SK-N-MC (cell line): Measurements from ENCODE around the gene GNG12.

ENCODE experiments used
- DNase-seq: peaks from one replicate; pipeline ENCODE4 v3.0.0-alpha.2; 2011; ENCODE audit warnings: low read depth, low spot score
- H3K27ac ChIP-seq: fragments of 200-600 bp; sonication (generic); 2 replicates; pipeline ENCODE4 v1.5.1; 2016; ENCODE audit warnings: mixed run types
- H3K36me3 ChIP-seq: fragments of 200-600 bp; sonication (generic); 2 replicates; pipeline ENCODE4 v1.6.1; 2017; ENCODE audit warnings: antibody characterized with exemption, low read length, mixed read lengths; ENCODE audit not compliant: insufficient read depth
- H3K4me3 ChIP-seq: fragments of 200-600 bp; sonication (generic); 2 replicates; pipeline ENCODE4 v1.5.1; 2016
- H3K9ac ChIP-seq: fragments of 200-600 bp; sonication (generic); 2 replicates; pipeline ENCODE4 v1.8.0; 2017; ENCODE audit warnings: mixed run types, mixed read lengths; ENCODE audit not compliant: insufficient read length
- H3K9me3 ChIP-seq: fragments of 200-600 bp; sonication (generic); 2 replicates; pipeline ENCODE4 v1.6.1; 2017; ENCODE audit warnings: low read depth, mild to moderate bottlenecking, antibody characterized with exemption, low read length, moderate library complexity, mixed read lengths
- EZH2 ChIP-seq: fragments of 200-600 bp; sonication (generic); IDR thresholded peaks from one replicate; pipeline ENCODE4 v1.6.1; 2017; ENCODE audit warnings: antibody characterized with exemption
- FOXP2 ChIP-seq: optimal IDR thresholded peaks from 2 replicates; pipeline ENCODE3; 2011; ENCODE audit warnings: mild to moderate bottlenecking, moderate library complexity; ENCODE audit not compliant: insufficient read depth; ENCODE audit errors: extremely low read length, control extremely low read depth
- POLR2AphosphoS5 ChIP-seq: IDR thresholded peaks from 2 replicates; pipeline ENCODE4 v1.6.1; 2012; ENCODE audit warnings: mild to moderate bottlenecking, low read depth, low read length, borderline replicate concordance

GNG12 gene

GRCh38 chr1:67835663-67836452 lies 2.6 kb upstream of the GNG12 start:
- Histone ChIP-seq H3K36me3 (no peaks in the 10 kb centered on the region), H3K4me3 (no peak overlapping the region), H3K27ac (no peak overlapping the region), H3K9ac (no peak overlapping the region), H3K9me3 (no peaks in the 10 kb centered on the region)
- no peak for DNase-seq
- TF ChIP-seq FOXP2 (no peak), EZH2 (no peak), POLR2AphosphoS5 (no peak)

GRCh38 chr1:67834246-67834877 lies 1.1 kb upstream of the GNG12 start:
- no peak for TF ChIP-seq FOXP2
- TF ChIP-seq POLR2AphosphoS5: no peak
- TF ChIP-seq EZH2: no peak
- no peaks in the 10 kb centered on the region for H3K9me3 ChIP-seq
- H3K4me3 ChIP-seq: no peak overlapping the region
- H3K27ac ChIP-seq: no peak overlapping the region
- no peak overlapping the region for H3K9ac ChIP-seq
- no peaks in the 10 kb centered on the region for H3K36me3 ChIP-seq
- no peak for DNase-seq

- no peak for DNase-seq
- Histone ChIP-seq H3K36me3 (no peaks in the 10 kb centered on the region), H3K4me3 (peak overlapping the region; percentile 77), H3K9ac (no peak overlapping the region), H3K9me3 (no peaks in the 10 kb centered on the region), H3K27ac (no peak overlapping the region)
- TF ChIP-seq EZH2 (no peak), POLR2AphosphoS5 (no peak), FOXP2 (no peak)
Measured at GRCh38 chr1:67833602-67833940, 304 bp upstream of the GNG12 start.

- H3K9me3 ChIP-seq: no peaks in the 10 kb centered on the region
- peak; percentile 71; the same call in 1 of the 2 replicates for TF ChIP-seq POLR2AphosphoS5
- TF ChIP-seq EZH2: no peak
- peak; percentile 91 for TF ChIP-seq FOXP2
- peak; percentile 86 for DNase-seq
- H3K36me3 ChIP-seq: no peaks in the 10 kb centered on the region
- no peak overlapping the region for H3K27ac ChIP-seq
- no peak overlapping the region for H3K9ac ChIP-seq
- peak overlapping the region; percentile 77 for H3K4me3 ChIP-seq
Measured at GRCh38 chr1:67831850-67832513, 1.3 kb downstream of the GNG12 start.

DNA sequence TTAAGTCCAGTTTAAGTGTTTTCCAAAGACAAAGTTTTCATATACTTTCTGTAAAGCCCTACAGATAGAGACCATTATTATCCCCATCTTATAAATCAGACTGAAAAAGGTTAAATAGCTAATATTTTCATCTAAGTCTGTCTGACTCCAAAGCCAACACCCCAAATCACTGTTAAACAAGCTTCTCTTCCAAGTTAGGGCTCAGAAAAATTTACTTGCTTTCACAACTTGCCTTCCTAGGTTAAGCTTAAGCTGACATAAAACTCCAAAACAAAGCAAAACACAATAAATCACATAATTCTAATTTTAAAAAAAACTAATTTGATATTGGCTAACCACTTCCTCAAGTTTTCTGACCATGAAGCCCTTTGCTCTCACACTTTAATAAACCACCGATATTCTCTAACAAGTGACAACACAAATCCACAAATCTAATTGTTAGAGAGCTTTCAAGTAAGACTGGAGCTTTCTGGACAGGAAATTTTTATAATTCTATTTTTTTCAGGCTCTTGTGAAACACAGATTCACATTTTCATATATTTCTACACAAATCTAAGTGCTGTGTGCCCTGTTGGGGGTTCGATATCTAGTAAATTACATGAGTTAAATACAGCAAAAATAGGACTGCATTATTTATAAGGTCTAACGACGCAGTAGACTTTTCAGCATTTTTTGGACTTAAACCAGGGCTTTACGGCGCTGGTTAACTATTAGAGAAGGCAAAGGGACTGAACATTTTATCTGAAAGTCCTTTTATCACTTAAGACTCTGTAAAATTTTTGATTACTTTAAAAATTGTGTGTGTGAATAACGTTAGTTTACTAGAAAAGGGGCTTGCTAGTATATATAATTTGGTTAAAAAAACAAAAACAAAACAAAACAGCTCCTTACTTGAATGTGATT lies 2.1 kb downstream of the GNG12 start:
- TF ChIP-seq POLR2AphosphoS5 (no peak), EZH2 (no peak), FOXP2 (no peak)
- no peaks in the 10 kb centered on the region for H3K9me3 ChIP-seq
- H3K9ac ChIP-seq: no peak overlapping the region
- peak overlapping the region; percentile 77 for H3K4me3 ChIP-seq
- H3K36me3 ChIP-seq: no peaks in the 10 kb centered on the region
- H3K27ac ChIP-seq: no peak overlapping the region
- DNase-seq: no peak

DNA sequence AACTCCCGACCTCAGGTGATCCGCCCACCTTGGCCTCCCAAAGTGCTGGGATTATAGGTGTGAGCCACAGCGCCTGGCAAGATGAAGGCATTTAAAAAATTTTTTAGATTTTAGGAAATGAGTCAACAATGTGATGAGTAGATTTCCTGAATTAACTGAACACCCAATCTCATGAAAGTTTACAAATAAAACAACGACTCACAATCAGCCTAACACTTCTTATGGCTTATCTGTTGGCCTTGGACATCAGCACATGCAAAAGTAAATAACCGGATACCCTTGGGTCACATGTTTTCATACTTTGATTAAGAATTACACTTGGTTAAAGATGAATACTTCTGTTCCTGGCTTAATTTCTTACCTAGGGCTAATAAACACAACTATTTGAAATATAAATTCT lies 3.0 kb downstream of the GNG12 start:
- H3K27ac ChIP-seq: no peak overlapping the region
- H3K9ac ChIP-seq: no peak overlapping the region
- H3K9me3 ChIP-seq: no peaks in the 10 kb centered on the region
- H3K36me3 ChIP-seq: no peaks in the 10 kb centered on the region
- DNase-seq: no peak
- H3K4me3 ChIP-seq: no peak overlapping the region
- TF ChIP-seq EZH2: no peak
- TF ChIP-seq FOXP2: no peak
- no peak for TF ChIP-seq POLR2AphosphoS5

- no peak overlapping the region for H3K9ac ChIP-seq
- no peak overlapping the region for H3K4me3 ChIP-seq
- no peak for DNase-seq
- no peaks in the 10 kb centered on the region for H3K36me3 ChIP-seq
- no peaks in the 10 kb centered on the region for H3K9me3 ChIP-seq
- H3K27ac ChIP-seq: no peak overlapping the region
- TF ChIP-seq POLR2AphosphoS5 (no peak), FOXP2 (no peak), EZH2 (no peak)
Measured at GRCh38 chr1:67827688-67828087, 5.6 kb downstream of the GNG12 start.

- DNase-seq: no peak
- Histone ChIP-seq H3K27ac (no peak overlapping the region), H3K36me3 (no peaks in the 10 kb centered on the region), H3K9me3 (no peaks in the 10 kb centered on the region), H3K9ac (no peak overlapping the region), H3K4me3 (no peak overlapping the region)
- no peak for TF ChIP-seq FOXP2
- TF ChIP-seq POLR2AphosphoS5: no peak
- TF ChIP-seq EZH2: no peak
Measured at GRCh38 chr1:67825591-67825990, 7.7 kb downstream of the GNG12 start.
